Esophagus muscularis mucosa (tissue), 4 donors: Measurements from ENCODE around the gene IPO4. TPM values are rescaled to one million over a fixed set of nuclear protein-coding genes. Genes with fewer than 3 reads are reported as not detected.
A peak's percentile ranks its signal among the peaks of the same experiment; 100 is the strongest.

Source experiments
- DNase-seq: peaks from one replicate; pipeline ENCODE4 v3.0.0-alpha.2; 2017; ENCODE audit errors: extremely low spot score
- H3K27ac ChIP-seq, 4 donors: fragments of 200-600 bp; sonication (generic); replicated peaks in 1 of 4; 1 replicate in 3 of 4; 2 replicates in 1 of 4; pipeline ENCODE4 v1.5.1; 2016 to 2019; ENCODE audit warnings: mild to moderate bottlenecking in 1 of 4
- H3K27me3 ChIP-seq, 4 donors: fragments of 200-600 bp; sonication (generic); one replicate each; pipeline versions ENCODE4 v1.5.1 to v1.6.0; 2016 to 2019
- H3K36me3 ChIP-seq, 4 donors: fragments of 200-600 bp; sonication (generic); one replicate each; pipeline ENCODE4 v1.5.1; 2016 to 2019
- H3K4me1 ChIP-seq, 4 donors: fragments of 200-600 bp; sonication (generic); one replicate each; pipeline ENCODE4 v1.5.1; 2016 to 2019
- H3K4me3 ChIP-seq, 4 donors: fragments of 200-600 bp; sonication (generic); 1 replicate in 2 of 4; 2 replicates in 2 of 4; pipeline ENCODE4 v1.5.1; 2016 to 2019; ENCODE audit warnings: mild to moderate bottlenecking in 4 of 4, moderate library complexity in 1 of 4
- H3K9me3 ChIP-seq, 4 donors: fragments of 200-600 bp; sonication (generic); 1 replicate in 3 of 4; 2 replicates in 1 of 4; pipeline ENCODE4 v1.5.1; 2016 to 2019
- CTCF ChIP-seq, 3 experiments: fragments of 200-600 bp in 2 of 3; fragments of 450-650 bp in 1 of 3; sonication (generic) in 2 of 3; IDR thresholded peaks; one replicate each; pipeline ENCODE4 v1.5.1; 2017 to 2019; ENCODE audit warnings: antibody characterized with exemption in 3 of 3, mild to moderate bottlenecking in 2 of 3, moderate library complexity in 1 of 3
- EP300 ChIP-seq: sonication (generic); formaldehyde crosslinking; IDR thresholded peaks from one replicate; pipeline ENCODE4 v1.6.1; 2017; ENCODE audit warnings: antibody characterized with exemption
- POLR2A ChIP-seq: fragments of 450-650 bp; IDR thresholded peaks from one replicate; pipeline ENCODE4 v1.6.1; 2017; ENCODE audit warnings: antibody characterized with exemption, moderate library complexity, mild to moderate bottlenecking, low read depth
- POLR2AphosphoS5 ChIP-seq, 2 donors: sonication (generic); formaldehyde crosslinking; IDR thresholded peaks; one replicate each; pipeline ENCODE4 v1.6.1; 2017; ENCODE audit warnings: antibody characterized with exemption in 2 of 2
- WGBS: methylation state at CpG from one replicate; pipeline ENCODE4 v1.1.5; 2018; 5-methylcytosine and 5-hydroxymethylcytosine counted together
- intact Hi-C: fragments of 100-400 bp; cut with DNase I; formaldehyde crosslinking; loops from one replicate; pipeline ENCODE4 v1.15.1; 2023
- total RNA-seq, 4 donors: library from RNA; depleted of rRNA; stranded (reverse); fragments of >200 nt; gene quantifications; one replicate each; pipeline versions ENCODE4 v1.1.0 to v1.2.1, GENCODE V29; 2016

Gene IPO4
- total RNA-seq, 4 donors from 2014 or later: 12.9 to 41.6 (median 25.2) TPM

DNA sequence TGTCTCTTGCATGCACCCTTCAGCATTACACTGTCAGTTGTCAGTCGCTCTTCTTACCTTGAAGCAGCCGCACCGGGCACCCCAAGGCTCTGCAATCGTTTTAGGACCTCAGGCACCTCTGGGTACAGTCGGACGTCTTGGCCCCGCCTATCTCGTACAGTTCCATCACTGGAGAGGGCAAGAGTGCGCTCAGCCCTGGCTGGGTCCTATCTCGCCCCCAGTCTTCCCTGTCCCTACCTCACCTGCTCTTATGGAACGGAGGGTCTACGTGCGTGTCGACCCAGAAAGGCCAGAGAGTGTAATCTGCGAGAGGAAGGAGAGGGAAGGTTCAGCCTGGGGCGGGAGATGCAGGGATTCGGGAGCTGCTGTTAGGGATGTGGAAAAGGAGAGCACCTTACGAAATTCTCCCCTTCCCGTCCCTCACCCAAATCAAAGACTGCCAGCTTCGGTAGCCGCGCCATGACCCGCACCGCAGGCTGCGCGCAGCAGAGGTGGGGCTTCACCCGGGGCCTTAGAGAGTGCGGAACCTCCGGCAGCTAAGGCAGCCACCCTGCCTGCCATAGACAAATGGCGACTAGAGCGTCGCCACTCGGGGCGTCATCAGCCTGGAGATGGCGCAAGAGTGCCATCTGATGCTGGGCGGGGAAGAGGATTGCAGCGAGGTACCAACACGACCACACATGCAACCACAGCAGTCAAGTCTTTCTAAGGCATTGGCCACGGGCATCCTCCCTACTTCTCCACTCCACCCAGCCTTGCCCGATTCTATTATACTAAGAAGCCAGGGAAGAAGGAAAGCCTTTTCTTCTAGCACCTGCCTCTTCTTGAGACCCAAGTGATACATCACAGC, 27.1 kb upstream of the IPO4 start, which contains the start of gene MDP1:
Gene MDP1, minus strand, starts transcription at position 572 of the 850 bp plus-strand sequence. Its CDS starts 111 bp downstream, at position 461.
- peaks cover 26 to 48% (median 43%) of the 10 kb centered on the region in 4 donors for H3K4me1 ChIP-seq
- under 1% methylated on average over 15 of the region's 40 CpGs for WGBS
- no peaks in the 10 kb centered on the region for H3K9me3 ChIP-seq
- DNase-seq: peak; percentile 96
- peak within 1 kb of the TSS; percentile 92 to 99 (median 96) for H3K27ac ChIP-seq
- peak within 1 kb of the TSS; percentile 63 to 78 (median 73) for H3K4me3 ChIP-seq
- peaks cover 0 to 6% (median 0%) of the 10 kb centered on the region in 4 donors for H3K27me3 ChIP-seq
- intact Hi-C loops: no loop called here
- peaks cover 0 to 28% (median 20%) of the 10 kb centered on the region in 4 donors for H3K36me3 ChIP-seq
- TF ChIP-seq CTCF (IDR thresholded peaks at IDR 0.05) (peak; percentile 49 to 60 (median 53)), POLR2AphosphoS5 (IDR thresholded peaks at IDR 0.05) (peak; percentile 95 to 97), POLR2A (peak; percentile 50), EP300 (no peak)

- DNase-seq: no peak
These were observed 25.4 kb upstream of the IPO4 start for GRCh38 chr14:24213866-24214662.

DNA sequence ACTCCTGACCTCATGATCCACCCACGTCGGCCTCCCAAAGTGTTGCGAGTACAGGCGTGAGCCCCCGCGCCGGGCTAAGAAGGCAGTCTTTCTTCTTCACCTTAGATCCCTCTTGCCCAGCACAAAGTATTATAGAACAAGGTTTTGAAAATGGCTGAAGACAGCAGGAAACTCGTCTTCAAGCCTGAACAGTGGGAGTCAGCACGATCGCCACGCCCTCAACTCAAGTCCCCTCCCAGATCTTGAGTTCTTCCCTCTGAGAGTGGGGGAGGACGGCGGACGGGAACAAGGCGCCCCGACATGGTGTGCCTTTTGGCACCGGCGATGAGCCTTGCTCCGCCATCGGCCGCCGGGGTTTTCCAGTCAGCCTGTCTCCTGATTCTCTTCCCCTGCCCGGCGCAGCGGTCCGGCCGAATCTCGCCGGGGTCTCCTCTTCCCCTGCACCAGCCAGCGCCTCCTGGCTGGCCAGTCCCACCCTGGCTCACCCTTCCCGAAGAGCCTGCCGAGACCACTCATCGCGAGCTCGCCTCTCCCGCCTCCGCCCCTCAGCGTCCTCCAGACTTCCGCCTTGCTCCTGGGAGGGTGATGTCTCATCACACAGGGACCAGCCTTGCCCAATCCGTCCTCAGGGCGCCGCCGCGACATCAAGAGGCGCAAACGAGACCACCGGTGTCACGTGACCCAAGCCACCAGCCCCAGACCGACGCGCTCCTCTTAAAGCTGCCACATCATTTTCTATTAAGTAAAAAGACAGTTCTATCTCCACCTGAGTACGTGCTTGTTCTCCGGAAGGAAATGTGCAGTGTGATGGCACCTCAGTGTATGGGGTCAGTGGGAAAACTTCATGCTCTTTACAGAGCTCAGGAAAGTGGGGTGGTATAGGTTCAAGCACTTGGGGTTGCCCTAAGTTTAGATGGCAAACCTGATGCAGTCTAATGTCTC, 24.6 kb upstream of the IPO4 start, which contains the start of gene CHMP4A:
Gene CHMP4A, minus strand, starts transcription at position 565 of the 942 bp plus-strand sequence. Its CDS starts 49 bp downstream, at position 516.
- intact Hi-C loops: loop anchor here (2.0 kb wide), 1 partner anchor 18 kb away; the partner anchor contains the start of gene TM9SF1
- peak; percentile 99 for TF ChIP-seq POLR2AphosphoS5 (IDR thresholded peaks at IDR 0.05)
- peak in 1 of 3 experiments; percentile 26 for TF ChIP-seq CTCF (IDR thresholded peaks at IDR 0.05)
- peak; percentile 89 for TF ChIP-seq POLR2A
- no peak for TF ChIP-seq EP300
- Histone ChIP-seq H3K4me1 (peaks cover 26 to 56% (median 43%) of the 10 kb centered on the region in 4 donors), H3K4me3 (peak within 1 kb of the TSS; percentile 75 to 97 (median 81)), H3K9me3 (no peaks in the 10 kb centered on the region), H3K27me3 (peaks cover 0 to 6% (median 0%) of the 10 kb centered on the region in 4 donors), H3K27ac (peak within 1 kb of the TSS; percentile 92 to 99 (median 96)), H3K36me3 (peaks cover 12 to 50% (median 44%) of the 10 kb centered on the region in 4 donors)
- WGBS: 1% methylated on average over 21 of the region's 53 CpGs
- DNase-seq: peak; percentile 100

More at GRCh38 chr14:24213866-24214662, 25.4 kb upstream of the IPO4 start:
- no peaks in the 10 kb centered on the region for H3K9me3 ChIP-seq
- H3K4me3 ChIP-seq: peak overlapping the region; percentile 75 to 97 (median 81)
- peak overlapping the region; percentile 92 to 99 (median 96) for H3K27ac ChIP-seq
- peaks cover 26 to 56% (median 43%) of the 10 kb centered on the region in 4 donors for H3K4me1 ChIP-seq
- peaks cover 0 to 6% (median 0%) of the 10 kb centered on the region in 4 donors for H3K27me3 ChIP-seq
- 92% methylated on average over 7 of the region's 7 CpGs for whole genome bisulfite sequencing
- intact Hi-C loops: loop anchor here (2.0 kb wide), 1 partner anchor 19 kb away; the partner anchor contains the start of gene TM9SF1
- TF ChIP-seq POLR2A: no peak
- TF ChIP-seq POLR2AphosphoS5 (IDR thresholded peaks at IDR 0.05): no peak
- TF ChIP-seq CTCF (IDR thresholded peaks at IDR 0.05): no peak
- no peak for TF ChIP-seq EP300
- peaks cover 11 to 45% (median 36%) of the 10 kb centered on the region in 4 donors for H3K36me3 ChIP-seq
